ENCODE measurements around the gene ANGPTL7.

ANGPTL7 gene

DNA sequence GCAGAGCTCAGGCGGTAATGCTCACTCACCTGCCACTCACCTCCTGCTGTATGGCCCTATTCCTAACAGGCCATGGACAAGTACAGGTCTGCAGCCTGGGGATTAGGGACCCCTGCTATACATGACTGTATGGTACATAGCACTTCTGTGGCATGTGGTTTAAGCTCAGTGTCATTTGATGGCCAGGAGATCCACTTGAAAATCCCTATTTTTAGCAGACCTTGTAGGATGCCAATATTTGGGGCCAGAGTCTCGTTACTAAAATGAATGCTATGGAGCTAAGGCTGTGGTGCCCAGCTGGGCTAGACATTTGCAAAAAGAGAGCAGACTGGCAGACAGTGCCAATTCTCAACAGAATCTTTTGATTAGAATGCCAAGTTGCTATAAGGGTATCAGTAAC lies 1.7 kb upstream of the ANGPTL7 start:
- in situ Hi-C loops (cut with MboI; ENCODE audit: low sequenced_read_pairs, unreplicated experiment), result no loop called here
- no peak for DNase-seq (ENCODE audit: low spot score)
- TF ChIP-seq CTCF (IDR thresholded peaks at IDR 0.05; ENCODE audit: borderline replicate concordance, control extremely low read depth, extremely low read depth, insufficient read depth, missing control alignments), result no peak

DNA sequence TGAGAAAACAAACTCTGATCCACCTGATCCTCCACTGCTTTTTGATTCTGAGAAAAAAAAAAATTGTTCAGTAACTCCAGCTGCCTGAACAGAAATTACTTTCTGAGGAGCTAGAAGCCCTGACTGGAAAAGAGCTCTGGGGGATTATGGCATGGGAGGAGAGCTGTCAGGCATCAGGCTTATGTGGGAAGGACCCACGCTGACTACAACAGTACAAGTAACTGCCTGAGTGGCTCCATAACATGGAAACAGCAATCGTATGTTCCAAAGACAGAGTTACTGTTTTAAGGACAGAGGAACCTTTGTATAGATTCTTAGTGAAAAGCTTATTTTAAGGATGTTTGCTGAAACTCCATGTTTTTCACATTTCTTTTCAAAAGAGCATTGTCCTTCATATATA lies 1.2 kb upstream of the ANGPTL7 start:
- no peak for TF ChIP-seq CTCF (IDR thresholded peaks at IDR 0.05; ENCODE audit: borderline replicate concordance, control extremely low read depth, extremely low read depth, insufficient read depth, missing control alignments)
- in situ Hi-C loops (cut with MboI; ENCODE audit: low sequenced_read_pairs, unreplicated experiment), result no loop called here
- DNase-seq (ENCODE audit: low spot score), result no peak

DNA sequence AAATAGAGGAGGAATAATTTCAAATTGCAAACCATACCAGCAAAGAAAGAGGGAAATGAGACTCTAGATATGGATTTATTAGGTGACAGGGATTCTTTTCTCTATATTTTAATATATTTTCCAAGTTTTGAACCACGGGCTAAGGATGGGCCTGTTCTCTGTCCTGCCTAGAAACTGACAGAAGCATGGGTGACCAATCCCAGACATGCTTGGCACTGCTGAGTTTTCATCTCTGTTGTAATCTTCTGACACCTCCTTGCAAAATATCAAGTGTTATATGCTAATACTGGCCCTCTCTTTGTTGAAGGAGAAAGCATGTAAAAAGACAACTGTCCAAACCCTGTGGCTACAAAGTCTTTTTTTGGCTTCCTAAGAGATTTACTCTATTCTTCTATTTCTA lies 774 bp upstream of the ANGPTL7 start:
- in situ Hi-C loops (cut with MboI; ENCODE audit: low sequenced_read_pairs, unreplicated experiment), result no loop called here
- no peak for TF ChIP-seq CTCF (IDR thresholded peaks at IDR 0.05; ENCODE audit: borderline replicate concordance, control extremely low read depth, extremely low read depth, insufficient read depth, missing control alignments)
- DNase-seq (ENCODE audit: low spot score), result no peak

DNA sequence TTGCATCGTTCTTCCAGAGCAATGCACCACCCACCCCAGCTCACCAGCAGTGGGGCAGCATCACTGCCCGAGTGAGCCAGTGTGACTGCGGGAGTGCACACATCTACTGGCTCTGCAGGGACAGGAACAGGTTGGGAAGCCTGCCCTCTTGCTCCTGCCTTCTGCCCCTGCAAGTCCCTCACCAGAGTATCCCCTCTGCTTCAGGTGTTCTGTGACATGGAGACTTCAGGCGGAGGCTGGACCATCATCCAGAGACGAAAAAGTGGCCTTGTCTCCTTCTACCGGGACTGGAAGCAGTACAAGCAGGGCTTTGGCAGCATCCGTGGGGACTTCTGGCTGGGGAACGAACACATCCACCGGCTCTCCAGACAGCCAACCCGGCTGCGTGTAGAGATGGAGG lies 4.2 kb downstream of the ANGPTL7 start:
- in situ Hi-C loops (cut with MboI; ENCODE audit: low sequenced_read_pairs, unreplicated experiment), result no loop called here
- TF ChIP-seq CTCF (IDR thresholded peaks at IDR 0.05; ENCODE audit: borderline replicate concordance, control extremely low read depth, extremely low read depth, insufficient read depth, missing control alignments), result no peak
- no peak for DNase-seq (ENCODE audit: low spot score)

DNA sequence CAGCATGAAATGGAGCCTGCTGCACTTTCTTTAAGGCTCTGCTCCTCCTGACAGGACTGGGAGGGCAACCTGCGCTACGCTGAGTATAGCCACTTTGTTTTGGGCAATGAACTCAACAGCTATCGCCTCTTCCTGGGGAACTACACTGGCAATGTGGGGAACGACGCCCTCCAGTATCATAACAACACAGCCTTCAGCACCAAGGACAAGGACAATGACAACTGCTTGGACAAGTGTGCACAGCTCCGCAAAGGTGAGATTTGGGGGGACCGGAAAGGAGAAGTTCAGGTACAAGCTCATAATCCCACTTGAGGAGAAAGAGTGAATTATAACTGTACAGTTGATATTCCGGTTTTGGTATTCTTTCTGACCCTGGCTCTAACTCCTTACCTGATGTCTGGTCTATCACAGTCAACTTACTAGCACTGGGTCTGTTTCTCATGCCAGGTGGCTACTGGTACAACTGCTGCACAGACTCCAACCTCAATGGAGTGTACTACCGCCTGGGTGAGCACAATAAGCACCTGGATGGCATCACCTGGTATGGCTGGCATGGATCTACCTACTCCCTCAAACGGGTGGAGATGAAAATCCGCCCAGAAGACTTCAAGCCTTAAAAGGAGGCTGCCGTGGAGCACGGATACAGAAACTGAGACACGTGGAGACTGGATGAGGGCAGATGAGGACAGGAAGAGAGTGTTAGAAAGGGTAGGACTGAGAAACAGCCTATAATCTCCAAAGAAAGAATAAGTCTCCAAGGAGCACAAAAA lies 5.4 kb downstream of the ANGPTL7 start:
- in situ Hi-C loops (cut with MboI; ENCODE audit: low sequenced_read_pairs, unreplicated experiment), result no loop called here
- DNase-seq (ENCODE audit: low spot score), result no peak
- TF ChIP-seq CTCF (IDR thresholded peaks at IDR 0.05; ENCODE audit: borderline replicate concordance, control extremely low read depth, extremely low read depth, insufficient read depth, missing control alignments), result no peak

DNA sequence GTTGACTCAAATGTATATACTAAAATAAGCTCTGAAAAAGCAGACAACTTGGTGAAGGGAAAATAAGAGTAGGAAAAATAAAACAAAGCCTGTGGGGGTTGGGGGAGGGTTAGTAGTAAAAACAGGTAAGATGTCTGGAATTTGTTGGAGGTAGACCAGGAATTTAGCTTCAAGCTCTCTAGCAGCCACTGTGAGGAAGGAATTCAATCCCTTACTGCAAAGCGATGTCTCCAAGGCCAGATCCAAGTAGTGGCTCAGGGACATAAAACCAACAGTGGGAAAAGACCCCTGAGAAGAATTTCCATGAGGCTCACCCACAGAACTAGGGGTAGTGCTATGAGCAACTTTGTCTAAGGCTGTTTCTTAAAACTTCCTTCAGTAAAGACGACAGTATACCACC lies 7.8 kb downstream of the ANGPTL7 start:
- in situ Hi-C loops (cut with MboI; ENCODE audit: low sequenced_read_pairs, unreplicated experiment), result no loop called here

More for the DNA sequence above, 7.8 kb downstream of the ANGPTL7 start:
- DNase-seq (ENCODE audit: low spot score), result no peak
- TF ChIP-seq CTCF (IDR thresholded peaks at IDR 0.05; ENCODE audit: borderline replicate concordance, control extremely low read depth, extremely low read depth, insufficient read depth, missing control alignments), result no peak
